NCI-H460 (cell line): Measurements from ENCODE around the gene DOCK1. TPM values are rescaled to one million over a fixed set of nuclear protein-coding genes. Genes with fewer than 3 reads are reported as not detected.
A peak's percentile ranks its signal among the peaks of the same experiment; 100 is the strongest.

Experiments
- DNase-seq: peaks from one replicate; pipeline ENCODE4 v3.0.0-alpha.2; 2016; ENCODE audit warnings: low read depth; ENCODE audit errors: extremely low read depth
- total RNA-seq: library from RNA; depleted of rRNA; stranded (reverse); fragments of >200 nt; shearing (Covaris generic); gene quantifications from 2 replicates; pipeline ENCODE4 v1.2.3, GENCODE V29; 2014

Gene DOCK1
- total RNA-seq, 1 experiment from 2014 or later = 32.3 TPM

DNA sequence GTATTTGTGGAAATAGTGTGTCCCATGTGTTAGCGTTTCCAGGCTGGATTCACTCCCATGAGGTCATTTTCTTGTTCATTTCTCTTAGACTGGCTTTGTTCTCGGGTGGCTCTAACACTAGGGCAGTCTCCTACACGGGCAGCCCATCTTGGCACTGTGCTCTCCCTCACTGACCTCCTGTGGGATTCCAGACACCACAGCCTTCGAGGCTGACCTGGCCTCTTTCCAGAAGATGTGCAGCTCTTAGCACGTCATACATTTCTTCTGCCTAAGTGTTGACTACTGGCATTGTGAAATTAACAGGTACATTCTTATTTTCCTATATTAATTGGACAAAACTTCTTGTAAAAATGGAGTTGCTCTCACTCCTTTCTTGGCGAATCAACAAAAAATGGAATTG is 218.4 kb downstream of the DOCK1 start:
- no peak for DNase-seq

DNA sequence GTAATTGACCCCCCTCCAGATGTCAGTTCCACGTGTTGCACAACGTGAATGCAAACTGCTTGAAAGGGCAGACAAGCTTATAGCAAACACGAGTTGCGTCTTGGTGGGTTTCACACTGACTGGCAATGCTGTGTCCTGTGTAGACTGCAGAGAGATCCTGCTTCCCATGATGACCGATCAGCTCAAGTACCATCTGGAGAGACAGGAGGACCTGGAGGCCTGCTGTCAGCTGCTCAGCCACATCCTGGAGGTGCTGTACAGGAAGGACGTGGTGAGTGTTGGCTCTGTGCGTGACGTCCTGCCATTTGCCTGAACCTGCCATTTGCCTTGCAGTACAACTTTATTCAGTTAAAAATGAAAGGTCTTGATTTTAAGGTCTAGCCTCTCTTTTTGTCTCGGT is 220.1 kb downstream of the DOCK1 start:
- DNase-seq = no peak

DNA sequence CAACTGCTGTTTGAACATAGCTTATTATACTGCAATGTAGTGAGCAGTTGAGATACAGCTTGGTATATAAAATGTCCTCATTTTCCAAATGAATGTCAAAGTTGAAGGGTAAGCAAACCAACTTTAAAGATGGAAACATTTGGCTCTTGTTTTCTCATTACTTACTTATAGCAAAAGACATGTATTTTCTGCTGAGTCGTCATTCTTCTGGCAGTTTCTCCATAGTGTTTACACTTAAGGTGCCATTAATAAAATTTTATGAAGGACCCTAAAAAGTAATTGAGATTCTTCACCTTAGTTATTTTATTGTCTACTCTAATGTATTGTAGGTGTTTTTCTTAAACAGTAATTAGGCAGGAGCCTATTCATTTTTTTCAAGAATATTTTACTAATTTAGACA is 222.6 kb downstream of the DOCK1 start:
- DNase-seq = no peak

DNA sequence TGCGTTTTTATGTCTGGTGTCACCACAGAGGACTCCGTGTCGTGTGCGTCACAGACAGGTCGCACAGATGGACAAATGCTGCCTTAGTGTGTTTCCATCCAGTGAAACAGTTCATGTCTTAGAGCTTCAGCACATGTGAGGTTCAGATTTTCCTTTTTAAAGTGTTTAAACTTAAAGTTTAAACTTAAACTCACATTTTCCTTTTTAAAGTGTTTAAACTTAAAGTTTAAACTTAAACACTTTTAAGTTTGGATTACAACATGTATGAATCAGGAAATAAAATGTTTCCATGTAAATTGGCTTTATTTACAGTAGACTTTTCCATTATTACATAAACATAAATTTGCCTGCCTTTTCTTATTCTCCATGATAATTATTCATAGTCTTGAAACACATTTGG is 223.9 kb downstream of the DOCK1 start:
- DNase-seq = no peak

DNA sequence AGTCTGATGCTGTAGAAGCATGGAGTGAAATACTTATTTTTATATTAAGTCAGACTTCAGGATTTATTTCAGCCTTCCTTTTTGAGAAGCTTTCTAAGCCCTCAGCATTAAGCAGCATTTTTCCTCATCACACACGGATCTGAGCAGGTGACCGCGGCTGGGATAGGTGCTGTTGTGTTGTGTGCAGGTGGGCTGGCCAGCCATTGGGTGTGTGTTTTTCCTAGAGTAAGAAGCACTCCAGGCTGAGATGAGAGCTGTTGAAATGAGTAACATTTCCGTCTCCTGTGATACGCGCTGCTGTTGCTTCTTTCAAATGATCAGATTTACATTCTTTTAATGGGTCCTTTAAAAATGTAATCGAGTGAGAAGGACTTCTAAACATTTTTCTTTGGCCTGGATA is 227.2 kb downstream of the DOCK1 start:
- no peak for DNase-seq

DNA sequence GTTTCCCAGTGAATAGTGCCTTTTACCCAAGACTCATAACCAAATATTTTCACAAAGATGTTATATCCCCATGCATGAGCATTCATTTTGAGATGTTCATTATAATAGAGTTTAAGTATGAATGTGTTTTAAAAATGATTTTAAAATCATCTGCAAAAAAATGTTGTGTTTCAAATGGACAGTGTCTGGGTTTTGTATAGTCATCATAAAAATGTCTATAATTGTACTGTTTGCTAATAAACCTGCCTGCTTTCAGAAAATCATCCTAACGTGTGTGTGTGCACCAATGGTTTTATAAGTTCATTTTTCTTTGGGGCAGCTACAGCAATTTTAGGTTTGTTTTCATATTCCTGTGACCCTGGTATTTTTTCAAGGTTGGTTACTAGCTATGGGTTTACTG is 228.0 kb downstream of the DOCK1 start:
- no peak for DNase-seq

DNA sequence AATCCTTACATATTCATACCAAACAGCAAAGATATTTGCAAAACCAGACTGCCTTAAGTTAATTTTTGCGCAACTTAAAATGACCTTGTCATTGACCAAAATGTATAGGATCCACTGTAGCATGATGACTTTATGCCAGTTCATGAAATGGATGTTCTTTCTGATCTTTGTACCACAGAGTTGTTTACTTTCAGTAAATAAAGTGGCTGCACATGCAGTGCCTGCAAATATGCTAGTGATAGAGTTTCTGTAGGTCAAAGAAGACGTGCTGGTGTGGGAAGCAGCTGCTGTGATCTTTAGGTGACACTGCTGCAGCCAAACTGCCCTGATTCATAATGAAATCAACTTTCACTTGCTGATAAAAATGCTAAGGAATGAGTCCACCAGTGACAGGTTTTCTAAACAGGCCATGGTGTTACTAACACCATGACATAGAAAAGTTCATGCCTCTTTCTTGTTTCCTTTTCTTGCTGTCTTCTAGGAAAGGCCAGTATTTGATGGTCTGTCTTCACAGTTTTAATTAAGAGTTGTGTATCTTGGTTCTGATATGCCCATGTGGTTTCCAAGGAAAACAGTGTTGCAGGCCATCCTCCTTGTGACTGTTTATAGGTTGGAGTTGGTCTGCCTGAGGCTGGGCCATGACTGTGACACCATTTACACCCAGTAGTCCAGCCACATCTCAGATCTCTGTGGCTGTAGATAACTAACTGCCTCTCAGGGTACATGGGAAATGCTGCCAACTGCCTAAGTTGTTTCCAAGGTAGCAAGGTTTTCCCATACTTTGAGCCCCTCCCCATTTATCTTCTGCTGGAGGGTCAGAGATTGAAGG is 228.7 kb downstream of the DOCK1 start:
- DNase-seq = no peak

DNA sequence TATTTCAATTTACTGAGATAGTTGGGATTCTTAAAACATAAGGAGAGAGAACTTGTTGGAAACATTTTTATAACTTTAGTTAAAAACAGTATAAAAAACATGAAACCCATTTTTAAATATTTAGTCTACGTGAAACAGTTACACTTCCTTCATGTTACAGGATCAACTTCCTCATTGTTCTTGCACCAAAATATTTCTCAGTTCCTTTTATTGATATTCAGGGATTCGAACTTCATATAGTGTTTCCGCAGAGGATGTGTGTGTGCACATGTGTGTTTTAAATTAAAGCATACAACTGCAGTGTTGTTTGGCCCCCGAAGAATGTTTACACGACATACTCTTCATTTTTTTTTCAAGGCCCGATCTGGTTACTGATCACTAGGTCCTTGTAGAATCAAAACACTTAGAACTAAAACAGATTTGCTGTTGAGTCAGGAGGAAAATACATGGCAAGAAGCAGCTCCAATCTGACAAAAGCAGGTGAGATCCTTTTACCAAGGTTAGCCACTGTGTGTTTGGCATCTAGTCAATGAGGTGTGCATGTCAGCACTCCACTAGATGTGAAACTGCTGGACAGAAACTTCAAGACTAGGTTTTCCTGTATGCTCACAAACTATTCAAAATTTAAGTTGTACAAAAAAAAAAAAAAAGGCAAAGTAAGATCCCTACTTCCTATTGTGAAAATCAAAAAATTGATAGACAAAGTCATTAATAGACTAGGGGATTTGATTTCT is 230.8 kb downstream of the DOCK1 start:
- DNase-seq = no peak

DNA sequence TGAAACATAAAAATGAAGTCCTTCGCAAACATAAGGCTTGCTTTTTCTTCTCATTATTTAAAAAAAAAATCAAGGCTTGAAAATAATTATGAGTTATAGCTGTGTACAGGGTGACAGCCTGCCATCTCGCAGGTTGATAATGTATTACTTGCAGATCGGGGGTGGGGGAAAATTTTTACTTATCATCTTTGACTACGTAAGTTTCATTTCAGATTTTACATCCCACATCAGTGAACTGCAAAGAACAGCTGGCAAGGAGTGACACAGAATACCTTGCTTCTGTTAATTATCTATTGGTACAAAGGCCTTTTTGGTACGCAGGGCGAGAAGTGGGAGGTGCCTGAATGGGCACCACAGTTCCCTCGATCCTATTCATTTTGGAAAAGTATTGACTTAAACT is 232.2 kb downstream of the DOCK1 start:
- no peak for DNase-seq

DNA sequence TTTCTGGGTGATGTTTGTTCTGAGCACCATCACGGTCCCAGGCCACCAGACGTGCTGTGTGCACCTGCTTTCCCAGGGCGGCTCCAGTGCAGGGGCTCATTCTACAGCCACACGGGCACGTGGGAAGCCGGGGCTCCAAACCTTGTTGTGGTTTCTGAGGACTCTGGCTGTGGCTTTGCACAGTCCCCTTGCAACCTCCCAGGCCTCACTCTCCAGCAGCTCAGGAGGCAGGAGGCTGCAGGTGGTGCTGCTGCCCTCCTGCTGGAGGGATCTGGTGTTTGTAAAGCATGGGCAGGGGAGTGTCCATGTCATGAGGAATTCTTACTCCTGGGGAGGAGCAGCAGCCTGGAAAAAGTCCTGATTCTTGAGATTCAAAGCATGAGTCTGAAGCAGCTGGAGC is 236.9 kb downstream of the DOCK1 start:
- DNase-seq = no peak

DNA sequence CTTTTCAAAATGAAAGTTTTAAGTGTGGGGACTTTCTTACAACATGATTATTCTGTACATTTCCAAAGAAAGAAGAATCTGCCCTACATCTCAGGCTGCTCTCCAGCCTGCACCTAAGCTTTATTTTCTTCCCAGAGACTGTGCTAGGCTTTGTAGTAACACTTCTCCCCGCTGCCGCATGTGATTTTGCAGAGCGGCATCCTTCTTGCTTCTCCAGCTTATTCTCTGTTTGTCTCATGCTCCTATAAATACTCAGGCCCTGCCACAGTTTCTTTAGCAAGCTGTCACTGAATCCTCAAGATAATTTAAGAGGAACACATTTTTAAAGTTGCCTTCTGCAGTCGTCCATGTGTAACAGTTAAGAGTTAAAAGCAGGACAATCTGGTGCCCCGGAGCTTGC is 237.6 kb downstream of the DOCK1 start:
- DNase-seq = no peak

DNA sequence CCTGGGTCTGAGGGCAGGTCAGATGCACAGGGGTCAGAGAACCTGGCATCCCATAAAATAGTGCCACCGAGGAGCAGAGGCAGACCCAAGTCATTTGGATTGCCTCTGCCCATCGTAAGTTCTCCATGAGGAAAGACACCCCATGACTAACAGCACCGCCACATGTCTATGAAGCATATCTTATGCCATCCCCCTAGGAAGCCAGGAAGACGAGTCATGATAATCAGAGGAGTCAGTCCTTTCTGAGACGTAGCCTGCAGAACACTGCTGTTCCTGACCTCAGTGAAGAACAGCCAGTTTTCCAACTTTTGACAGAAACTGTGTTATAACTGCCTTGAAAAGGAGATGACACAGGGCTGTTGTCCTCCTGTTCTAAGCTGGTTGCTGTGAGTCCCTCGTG is 239.9 kb downstream of the DOCK1 start:
- DNase-seq = no peak

DNA sequence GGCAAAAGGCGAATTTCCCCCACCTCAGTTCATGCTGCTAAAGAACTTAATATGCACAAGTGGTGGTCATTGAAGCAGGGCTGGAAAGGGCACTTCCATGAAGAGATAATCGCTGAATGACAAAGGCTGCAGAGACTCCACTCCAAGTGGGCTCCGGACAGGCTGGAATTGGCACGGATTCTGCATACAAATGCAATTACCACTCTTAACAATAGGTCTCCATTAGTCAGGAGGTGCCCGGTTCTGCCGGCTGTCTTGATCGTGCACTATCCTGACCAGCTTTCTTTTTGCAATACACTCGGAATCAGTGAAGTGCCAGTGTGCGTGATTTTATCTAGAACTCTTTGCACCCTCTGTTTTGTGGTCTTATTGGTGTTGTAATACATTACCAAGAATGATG is 241.4 kb downstream of the DOCK1 start:
- no peak for DNase-seq

DNA sequence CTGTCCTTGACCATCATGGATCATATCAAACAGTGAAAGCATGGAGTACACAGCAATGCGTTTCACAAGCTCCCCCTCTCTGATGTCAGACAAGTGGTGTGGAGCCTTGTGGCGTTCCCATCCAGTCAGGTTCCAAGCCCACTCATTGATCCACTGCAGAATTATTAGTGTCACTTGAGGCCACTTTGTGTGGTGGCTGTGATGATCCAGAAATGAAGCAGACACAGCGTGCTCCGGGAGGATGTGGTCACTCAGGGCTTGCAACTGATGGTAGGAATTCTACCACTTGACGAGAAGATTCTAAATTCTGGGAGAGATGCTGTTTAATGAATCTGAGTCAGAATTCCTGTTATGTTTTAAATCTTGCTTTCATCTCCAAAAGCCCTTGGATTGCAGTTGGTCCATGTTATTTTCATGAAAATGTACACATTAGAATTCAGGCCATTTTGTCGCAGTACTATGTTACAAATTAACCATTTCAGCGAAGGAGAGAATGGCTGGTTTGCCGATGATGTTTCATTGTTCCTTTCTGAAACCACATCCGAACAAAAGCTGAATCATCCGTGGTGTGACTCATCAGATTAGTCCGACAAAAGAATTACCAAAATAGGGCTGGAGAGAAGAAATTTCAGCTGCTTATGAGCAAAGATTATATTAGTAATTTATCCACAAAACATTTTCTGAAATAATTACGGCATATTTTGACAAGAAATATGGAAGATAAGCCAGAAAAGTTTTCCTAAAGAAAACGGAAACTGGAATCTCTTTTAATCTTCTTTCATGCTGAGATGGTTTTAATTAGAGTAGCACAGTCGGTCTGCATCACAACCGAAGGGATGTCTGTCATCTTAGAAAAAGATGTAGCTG is 243.1 kb downstream of the DOCK1 start:
- DNase-seq = peak; percentile 41

DNA sequence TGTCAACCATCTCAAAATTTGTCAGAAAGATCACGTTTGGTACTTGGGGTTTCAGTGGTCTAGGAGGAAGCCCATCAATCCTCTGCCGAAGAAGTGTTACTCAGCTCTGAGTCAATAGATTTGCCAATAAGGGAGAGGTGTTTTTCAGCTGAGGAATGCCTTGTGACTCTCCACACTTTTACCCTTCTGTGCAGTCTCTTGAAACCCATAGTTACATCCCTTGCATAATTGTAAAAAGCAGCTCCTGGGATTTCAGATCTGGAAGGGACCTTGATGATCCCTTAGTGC is 243.6 kb downstream of the DOCK1 start:
- peak; percentile 19 for DNase-seq

DNA sequence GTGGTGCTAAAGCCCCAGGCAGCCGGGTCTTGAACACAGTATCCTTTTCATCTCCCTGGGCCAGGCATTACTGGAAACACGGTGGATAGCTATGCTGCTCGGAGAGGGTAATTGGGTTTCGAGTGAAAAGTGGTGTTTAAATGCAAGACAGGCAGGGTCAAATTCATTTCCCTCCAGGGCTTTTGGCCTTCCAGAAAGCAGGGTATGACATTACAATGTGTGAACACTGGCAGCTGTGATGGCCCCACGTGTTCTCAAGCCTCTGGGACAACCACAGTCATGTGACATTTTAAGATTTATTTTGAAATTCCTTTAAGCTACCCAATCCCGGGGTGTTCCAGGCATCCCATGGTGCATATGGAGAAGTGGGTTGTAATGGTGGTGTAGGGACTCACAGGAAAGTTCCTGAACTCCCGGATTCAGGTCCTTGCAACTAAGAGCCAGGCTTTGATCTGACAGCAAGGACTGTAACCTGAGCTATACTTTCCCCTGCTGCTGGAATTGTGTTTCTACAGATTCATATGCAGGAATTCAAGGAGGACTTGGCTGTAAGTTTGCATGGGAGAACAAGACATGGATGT is 244.4 kb downstream of the DOCK1 start:
- no peak for DNase-seq

DNA sequence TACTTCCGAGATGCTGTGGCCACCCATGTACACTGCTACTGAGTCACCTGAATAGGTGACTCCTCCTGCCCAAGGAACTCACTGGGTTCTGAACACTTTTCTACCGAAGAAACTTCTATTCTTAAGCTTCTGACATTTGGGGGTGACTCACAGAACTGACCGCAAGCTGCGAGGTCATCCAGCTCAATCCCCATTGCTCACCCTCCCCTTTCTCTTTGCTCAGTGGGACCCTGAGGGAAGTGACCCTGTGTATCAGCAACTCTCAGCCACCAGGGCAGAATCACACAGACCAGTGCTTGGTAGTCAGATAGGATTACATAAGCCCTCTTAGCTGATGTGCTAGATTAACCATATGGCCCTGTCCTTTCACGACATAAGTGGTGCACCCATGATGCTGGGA is 244.9 kb downstream of the DOCK1 start:
- DNase-seq = no peak

DNA sequence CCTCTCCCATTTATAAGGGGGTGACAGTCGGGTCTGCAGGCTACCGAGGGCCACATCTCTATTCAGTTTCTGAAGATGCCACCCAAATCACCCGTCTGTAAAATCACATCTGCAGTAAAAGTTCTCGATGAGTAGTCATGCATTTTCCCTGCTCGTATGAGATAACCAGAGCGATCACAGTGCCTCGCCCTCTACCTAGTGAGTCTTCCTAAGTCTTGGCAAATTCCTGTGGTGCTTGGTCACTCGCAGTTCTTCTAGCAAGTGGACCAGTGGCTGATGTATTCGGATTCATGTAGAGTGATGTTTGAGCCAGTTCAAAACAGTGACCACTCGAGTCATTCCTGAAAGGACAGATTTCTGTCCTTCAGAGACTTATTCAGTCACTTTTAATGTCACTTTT is 246.3 kb downstream of the DOCK1 start:
- no peak for DNase-seq

DNA sequence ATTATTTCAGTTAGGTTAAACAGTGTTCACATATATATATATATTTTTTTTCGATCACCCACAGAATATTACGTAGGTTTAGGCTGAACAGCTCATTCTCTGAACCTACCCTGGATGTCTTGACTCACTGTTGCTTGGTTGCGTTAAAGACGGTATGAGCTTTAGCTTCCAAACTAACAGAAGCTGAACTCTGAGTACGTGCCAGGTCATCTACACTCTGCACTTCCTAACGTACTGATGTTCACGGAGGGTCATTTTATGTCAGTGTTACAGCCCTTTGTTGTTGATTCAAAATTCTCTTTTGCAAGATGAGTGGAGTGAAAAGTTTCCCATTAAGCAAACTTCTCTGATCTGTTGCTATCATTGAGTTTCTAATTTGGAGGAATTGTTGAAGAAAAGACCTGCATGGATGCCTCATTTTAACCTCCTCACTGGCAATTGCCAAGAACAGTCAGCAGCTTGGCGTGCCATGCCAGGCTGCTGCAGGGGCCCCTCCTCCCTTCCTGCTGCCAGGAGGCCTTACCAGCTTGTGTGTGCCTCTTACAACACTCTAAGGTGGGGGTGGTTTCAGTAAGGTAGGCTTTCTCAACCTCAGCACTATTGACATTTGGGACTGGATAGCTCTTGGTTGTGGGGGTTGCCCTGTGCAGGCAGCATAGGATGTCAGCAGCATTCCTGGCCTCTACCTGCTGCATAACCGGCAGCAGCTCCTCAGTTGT is 246.9 kb downstream of the DOCK1 start:
- DNase-seq = no peak

DNA sequence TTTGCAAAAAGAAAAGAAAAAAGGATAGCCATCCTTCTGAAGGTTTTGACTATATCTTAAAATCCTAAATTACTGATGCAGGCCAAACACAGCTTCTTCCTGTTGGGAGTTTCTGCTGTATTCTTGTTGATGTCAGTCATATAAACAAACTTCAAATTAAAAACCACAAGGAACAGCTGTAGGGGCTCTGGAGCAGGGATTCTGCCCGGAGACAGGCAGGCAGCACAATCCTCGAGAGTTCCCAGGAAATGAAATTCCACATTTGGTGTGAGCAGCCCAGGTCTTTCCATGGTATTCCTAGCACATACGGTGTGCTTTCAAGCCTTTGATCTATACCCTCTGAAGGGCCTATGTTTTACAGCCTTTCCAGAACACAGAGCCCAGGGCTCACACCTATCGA is 248.0 kb downstream of the DOCK1 start:
- no peak for DNase-seq
